Measurements from ENCODE around the gene SYNGR1.

DNA sequence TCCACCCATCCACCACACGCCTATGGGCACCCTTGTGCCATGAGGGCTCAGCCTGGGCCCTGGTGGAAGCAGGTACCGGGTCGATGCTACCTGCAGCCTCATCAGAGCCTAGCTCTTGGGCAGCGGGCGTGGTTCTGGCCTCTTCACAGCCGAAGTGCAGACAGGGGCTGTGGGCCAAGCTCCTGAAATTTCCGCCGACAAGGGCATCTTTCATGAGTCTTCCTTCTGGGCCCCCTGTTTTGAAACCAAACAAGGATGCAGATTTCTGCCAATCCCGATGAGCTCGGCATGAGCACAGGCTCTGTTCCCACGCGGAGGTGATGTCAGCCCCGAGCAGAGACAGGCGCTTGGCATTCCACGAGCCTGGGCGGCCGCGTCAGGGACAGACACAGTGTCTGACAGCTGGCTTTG, 84.5 kb downstream of the SYNGR1 start:
- TF ChIP-seq POLR2A (IDR thresholded peaks at IDR 0.05; ENCODE audit: low read depth, low read length) = no peak
- TF ChIP-seq POLR2AphosphoS5 (IDR thresholded peaks at IDR 0.05; ENCODE audit: low read depth, low read length) = no peak
- TF ChIP-seq PAX5 (IDR thresholded peaks at IDR 0.05; ENCODE audit: insufficient read depth, low read length, severe bottlenecking) = no peak
- TF ChIP-seq TAF1 (IDR thresholded peaks at IDR 0.05; ENCODE audit: low read depth, low read length) = no peak
- TF ChIP-seq SPI1 (IDR thresholded peaks at IDR 0.05; ENCODE audit: low read depth, low read length) = no peak
- no peak for TF ChIP-seq POU2F2 (IDR thresholded peaks at IDR 0.05; ENCODE audit: low read depth, low read length)
